ENCODE data around the gene MYL3.

DNA sequence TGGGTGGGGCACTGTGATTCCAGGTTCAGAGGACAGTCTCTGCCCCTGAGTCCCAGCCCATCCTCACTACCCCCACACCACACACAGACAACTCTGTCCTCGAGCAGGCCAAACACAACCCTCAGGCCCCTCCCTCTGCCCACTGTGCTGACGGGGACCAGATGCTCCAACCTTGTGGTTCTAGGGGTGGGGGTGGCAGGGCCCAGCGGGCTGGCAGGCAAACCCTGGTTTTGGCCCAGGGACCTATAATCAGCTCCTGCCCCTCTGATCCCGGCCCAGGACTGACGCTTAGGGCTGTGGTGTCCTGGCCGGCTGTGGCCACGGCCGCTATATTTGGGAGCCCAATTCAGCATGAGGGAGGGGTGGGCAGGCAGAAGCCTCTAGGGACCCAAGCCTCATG lies 5.0 kb upstream of the MYL3 start:
- TF ChIP-seq, protein P1, sequence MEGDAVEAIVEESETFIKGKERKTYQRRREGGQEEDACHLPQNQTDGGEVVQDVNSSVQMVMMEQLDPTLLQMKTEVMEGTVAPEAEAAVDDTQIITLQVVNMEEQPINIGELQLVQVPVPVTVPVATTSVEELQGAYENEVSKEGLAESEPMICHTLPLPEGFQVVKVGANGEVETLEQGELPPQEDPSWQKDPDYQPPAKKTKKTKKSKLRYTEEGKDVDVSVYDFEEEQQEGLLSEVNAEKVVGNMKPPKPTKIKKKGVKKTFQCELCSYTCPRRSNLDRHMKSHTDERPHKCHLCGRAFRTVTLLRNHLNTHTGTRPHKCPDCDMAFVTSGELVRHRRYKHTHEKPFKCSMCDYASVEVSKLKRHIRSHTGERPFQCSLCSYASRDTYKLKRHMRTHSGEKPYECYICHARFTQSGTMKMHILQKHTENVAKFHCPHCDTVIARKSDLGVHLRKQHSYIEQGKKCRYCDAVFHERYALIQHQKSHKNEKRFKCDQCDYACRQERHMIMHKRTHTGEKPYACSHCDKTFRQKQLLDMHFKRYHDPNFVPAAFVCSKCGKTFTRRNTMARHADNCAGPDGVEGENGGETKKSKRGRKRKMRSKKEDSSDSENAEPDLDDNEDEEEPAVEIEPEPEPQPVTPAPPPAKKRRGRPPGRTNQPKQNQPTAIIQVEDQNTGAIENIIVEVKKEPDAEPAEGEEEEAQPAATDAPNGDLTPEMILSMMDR (IDR thresholded peaks at IDR 0.05) = no peak
- TF ChIP-seq POLR2A (IDR thresholded peaks at IDR 0.05) = no peak

Data from uterus (tissue), 2 donors.